K562 (cell line): Measurements from ENCODE around the gene RBFOX1.

ENCODE experiments used
- GATA2 ChIP-seq: sonication (generic); formaldehyde crosslinking; IDR thresholded peaks from 2 replicates; pipeline ENCODE4 v1.4.0; 2020; ENCODE audit warnings: mild to moderate bottlenecking, missing genetic modification reagents
- HNRNPUL1 ChIP-seq: fragments of 200-400 bp; formaldehyde crosslinking; IDR thresholded peaks from 2 replicates; pipeline ENCODE4 v1.6.1; 2017; ENCODE audit warnings: low read length
- JUNB ChIP-seq: fragments of 450-650 bp; formaldehyde crosslinking; conservative IDR thresholded peaks from 2 replicates; pipeline ENCODE4 v1.4.0; 2020; ENCODE audit warnings: mild to moderate bottlenecking
- MTA1 ChIP-seq: fragments of 450-650 bp; IDR thresholded peaks from 2 replicates; pipeline ENCODE4 v1.6.1; 2017; ENCODE audit warnings: borderline replicate concordance
- POLR2A ChIP-seq: fragments of 450-650 bp; conservative IDR thresholded peaks from 2 replicates; pipeline ENCODE4 v1.6.1; 2016
- RFX7 ChIP-seq: fragments of 250-450 bp; sonication (Bioruptor Pico); IDR thresholded peaks from 2 replicates; pipeline ENCODE4 v1.5.1; 2021; ENCODE audit warnings: mild to moderate bottlenecking
- TCF7 ChIP-seq: sonication (generic); IDR thresholded peaks from 2 replicates; pipeline ENCODE4 v1.6.1; 2016; ENCODE audit warnings: antibody characterized with exemption, borderline replicate concordance

GRCh38 chr16:7335991-7336634 lies 3.5 kb downstream of the RBFOX1 start:
- TF ChIP-seq HNRNPUL1: no peak
- no peak for TF ChIP-seq RFX7 (CRISPR knock-in tag)
- TF ChIP-seq POLR2A: no peak
- TF ChIP-seq MTA1: no peak
- no peak for TF ChIP-seq TCF7
- TF ChIP-seq JUNB (CRISPR knock-in tag): no peak
- no peak for TF ChIP-seq GATA2 (CRISPR knock-in tag)
